Neural cell (in vitro differentiated cells): ENCODE results near the gene GMDS. TPM values are rescaled to one million over a fixed set of nuclear protein-coding genes. Genes with fewer than 3 reads are reported as not detected.

Experiments
- H2AFZ ChIP-seq: fragments of 200-600, 300-800 bp; sonication (generic), shearing (Covaris generic); 2 replicates; pipeline ENCODE4 v1.6.0; 2014; ENCODE audit warnings: low read depth, mild to moderate bottlenecking, antibody characterized with exemption, low read length, moderate library complexity
- H3F3A ChIP-seq: fragments of 200-600 bp; shearing (Covaris generic); 2 replicates; pipeline ENCODE4 v1.6.1; 2016; ENCODE audit warnings: mild to moderate bottlenecking, moderate library complexity, mixed read lengths, antibody characterized with exemption, low read length; ENCODE audit not compliant: insufficient read depth, poor library complexity, severe bottlenecking
- H3K27ac ChIP-seq: fragments of 200-600, 300-800 bp; sonication (generic), shearing (Covaris generic); 2 replicates; pipeline ENCODE4 v1.5.1; 2014; ENCODE audit warnings: mild to moderate bottlenecking, low read length, moderate library complexity
- H3K27me3 ChIP-seq: fragments of 300-800, 200-600 bp; sonication (generic), shearing (Covaris generic); 2 replicates; pipeline ENCODE4 v1.6.0; 2014; ENCODE audit warnings: mild to moderate bottlenecking, low read depth, low read length, moderate library complexity; ENCODE audit not compliant: insufficient read depth
- H3K36me3 ChIP-seq: fragments of 300-800, 200-600 bp; sonication (generic), shearing (Covaris generic); 2 replicates; pipeline ENCODE4 v1.5.1; 2014; ENCODE audit warnings: mild to moderate bottlenecking, antibody characterized with exemption, low read length, moderate library complexity; ENCODE audit not compliant: insufficient read depth
- H3K4me2 ChIP-seq: fragments of 300-800, 200-600 bp; sonication (generic), shearing (Covaris generic); 2 replicates; pipeline ENCODE4 v1.6.0; 2014; ENCODE audit warnings: mild to moderate bottlenecking, low read length
- H3K4me3 ChIP-seq: fragments of 300-800, 200-600 bp; sonication (generic), shearing (Covaris generic); 2 replicates; pipeline ENCODE4 v1.5.1; 2014; ENCODE audit warnings: mild to moderate bottlenecking, low read length, moderate library complexity
- H3K79me2 ChIP-seq: fragments of 200-600 bp; shearing (Covaris generic); replicated peaks from 2 replicates; pipeline ENCODE4 v1.6.0; 2014; ENCODE audit warnings: mild to moderate bottlenecking, low read length, moderate library complexity; ENCODE audit not compliant: insufficient read depth
- H3K9ac ChIP-seq: fragments of 300-800, 200-600 bp; sonication (generic), shearing (Covaris generic); 2 replicates; pipeline ENCODE4 v1.6.1; 2016; ENCODE audit warnings: mild to moderate bottlenecking, low read length, mixed read lengths
- H3K9me2 ChIP-seq: fragments of 200-600 bp; shearing (Covaris generic); 2 replicates; pipeline ENCODE4 v1.6.1; 2016; ENCODE audit warnings: mild to moderate bottlenecking, low read length, mixed read lengths; ENCODE audit not compliant: insufficient read depth
- H3K9me3 ChIP-seq: fragments of 200-600, 300-800 bp; sonication (generic), shearing (Covaris generic); 2 replicates; pipeline ENCODE4 v1.6.1; 2016; ENCODE audit warnings: mild to moderate bottlenecking, mixed run types, low read length, moderate library complexity, mixed read lengths
- H4K20me1 ChIP-seq: fragments of 200-600 bp; shearing (Covaris generic); 2 replicates; pipeline ENCODE4 v1.6.1; 2016; ENCODE audit warnings: mild to moderate bottlenecking, mixed run types; ENCODE audit not compliant: insufficient read depth
- EP300 ChIP-seq: fragments of 450-650 bp; conservative IDR thresholded peaks from 2 replicates; pipeline ENCODE4 v1.6.1; 2014; ENCODE audit warnings: antibody characterized with exemption, mild to moderate bottlenecking, moderate library complexity; ENCODE audit not compliant: poor library complexity, severe bottlenecking
- EZH2 ChIP-seq: fragments of 200-600, 300-800 bp; shearing (Covaris generic), sonication (generic); IDR thresholded peaks from 2 replicates; pipeline ENCODE4 v1.6.1; 2014; ENCODE audit warnings: antibody characterized with exemption, low read length, borderline replicate concordance, mild to moderate bottlenecking; ENCODE audit not compliant: insufficient read depth, poor library complexity, severe bottlenecking
- MXI1 ChIP-seq: fragments of 450-650 bp; conservative IDR thresholded peaks from 2 replicates; pipeline ENCODE4 v1.6.1; 2014; ENCODE audit warnings: antibody characterized with exemption, mild to moderate bottlenecking; ENCODE audit not compliant: poor library complexity, severe bottlenecking
- POLR2AphosphoS5 ChIP-seq: IDR thresholded peaks from 2 replicates; pipeline ENCODE4 v1.6.1; 2012
- RAD21 ChIP-seq: fragments of 450-650 bp; conservative IDR thresholded peaks from 2 replicates; pipeline ENCODE4 v1.6.1; 2014; ENCODE audit warnings: antibody characterized with exemption, mild to moderate bottlenecking, moderate library complexity
- SMC3 ChIP-seq: fragments of 450-650 bp; conservative IDR thresholded peaks from 2 replicates; pipeline ENCODE4 v1.6.1; 2014; ENCODE audit warnings: antibody characterized with exemption, mild to moderate bottlenecking, moderate library complexity; ENCODE audit not compliant: poor library complexity
- TAF1 ChIP-seq: IDR thresholded peaks from 2 replicates; pipeline ENCODE4 v1.6.1; 2012; ENCODE audit warnings: low read depth
- polyA plus RNA-seq: library from polyadenylated mRNA; depleted of rRNA; stranded (reverse); fragments of >200 nt; gene quantifications from 2 replicates; pipeline ENCODE4 v1.2.3, GENCODE V29; 2014
- TF ChIP-seq, protein P1 (sequence below): IDR thresholded peaks from 2 replicates; pipeline ENCODE4 v1.6.1; 2012; ENCODE audit warnings: borderline replicate concordance
- TF ChIP-seq, protein P2 (sequence below): fragments of 450-650 bp; IDR thresholded peaks from 2 replicates; pipeline ENCODE4 v1.5.1; 2014; ENCODE audit warnings: antibody characterized with exemption, mild to moderate bottlenecking, moderate library complexity; ENCODE audit not compliant: poor library complexity, severe bottlenecking

The GMDS gene
- polyA plus RNA-seq, 1 donor from 2014 or later = 11.4 TPM

DNA sequence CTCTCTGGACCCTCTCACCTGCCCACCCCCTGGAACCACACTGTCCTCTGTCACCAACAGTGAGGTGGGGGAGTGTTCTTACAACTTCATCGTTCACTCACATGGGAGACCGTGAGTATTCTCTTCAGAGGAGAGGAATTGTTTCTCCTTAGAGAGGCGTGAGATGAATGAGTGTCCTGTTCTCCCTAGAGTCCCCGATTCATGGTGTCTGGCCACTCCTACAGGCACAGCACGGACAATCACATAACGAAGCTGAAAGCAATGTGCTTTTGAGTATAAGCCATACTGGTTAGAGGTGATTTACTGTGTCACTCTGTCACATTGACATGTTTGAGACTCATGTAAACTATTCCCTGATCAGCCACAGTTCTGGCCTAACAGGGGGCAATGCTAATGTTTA lies 581.1 kb downstream of the GMDS start:
- Histone ChIP-seq H3K9me2 (no peaks in the 10 kb centered on the region), H3K4me2 (no peak overlapping the region), H3F3A (no peaks in the 10 kb centered on the region), H2AFZ (no peak overlapping the region), H3K27ac (no peak overlapping the region), H4K20me1 (no peaks in the 10 kb centered on the region), H3K4me3 (no peak overlapping the region), H3K36me3 (no peaks in the 10 kb centered on the region), H3K79me2 (no peaks in the 10 kb centered on the region), H3K27me3 (no peaks in the 10 kb centered on the region), H3K9me3 (no peaks in the 10 kb centered on the region), H3K9ac (no peak overlapping the region)
- TF ChIP-seq, protein P1, sequence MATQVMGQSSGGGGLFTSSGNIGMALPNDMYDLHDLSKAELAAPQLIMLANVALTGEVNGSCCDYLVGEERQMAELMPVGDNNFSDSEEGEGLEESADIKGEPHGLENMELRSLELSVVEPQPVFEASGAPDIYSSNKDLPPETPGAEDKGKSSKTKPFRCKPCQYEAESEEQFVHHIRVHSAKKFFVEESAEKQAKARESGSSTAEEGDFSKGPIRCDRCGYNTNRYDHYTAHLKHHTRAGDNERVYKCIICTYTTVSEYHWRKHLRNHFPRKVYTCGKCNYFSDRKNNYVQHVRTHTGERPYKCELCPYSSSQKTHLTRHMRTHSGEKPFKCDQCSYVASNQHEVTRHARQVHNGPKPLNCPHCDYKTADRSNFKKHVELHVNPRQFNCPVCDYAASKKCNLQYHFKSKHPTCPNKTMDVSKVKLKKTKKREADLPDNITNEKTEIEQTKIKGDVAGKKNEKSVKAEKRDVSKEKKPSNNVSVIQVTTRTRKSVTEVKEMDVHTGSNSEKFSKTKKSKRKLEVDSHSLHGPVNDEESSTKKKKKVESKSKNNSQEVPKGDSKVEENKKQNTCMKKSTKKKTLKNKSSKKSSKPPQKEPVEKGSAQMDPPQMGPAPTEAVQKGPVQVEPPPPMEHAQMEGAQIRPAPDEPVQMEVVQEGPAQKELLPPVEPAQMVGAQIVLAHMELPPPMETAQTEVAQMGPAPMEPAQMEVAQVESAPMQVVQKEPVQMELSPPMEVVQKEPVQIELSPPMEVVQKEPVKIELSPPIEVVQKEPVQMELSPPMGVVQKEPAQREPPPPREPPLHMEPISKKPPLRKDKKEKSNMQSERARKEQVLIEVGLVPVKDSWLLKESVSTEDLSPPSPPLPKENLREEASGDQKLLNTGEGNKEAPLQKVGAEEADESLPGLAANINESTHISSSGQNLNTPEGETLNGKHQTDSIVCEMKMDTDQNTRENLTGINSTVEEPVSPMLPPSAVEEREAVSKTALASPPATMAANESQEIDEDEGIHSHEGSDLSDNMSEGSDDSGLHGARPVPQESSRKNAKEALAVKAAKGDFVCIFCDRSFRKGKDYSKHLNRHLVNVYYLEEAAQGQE = no peak
- TF ChIP-seq RAD21 = no peak
- TF ChIP-seq EP300 = no peak
- TF ChIP-seq EZH2 = no peak
- TF ChIP-seq, protein P2, sequence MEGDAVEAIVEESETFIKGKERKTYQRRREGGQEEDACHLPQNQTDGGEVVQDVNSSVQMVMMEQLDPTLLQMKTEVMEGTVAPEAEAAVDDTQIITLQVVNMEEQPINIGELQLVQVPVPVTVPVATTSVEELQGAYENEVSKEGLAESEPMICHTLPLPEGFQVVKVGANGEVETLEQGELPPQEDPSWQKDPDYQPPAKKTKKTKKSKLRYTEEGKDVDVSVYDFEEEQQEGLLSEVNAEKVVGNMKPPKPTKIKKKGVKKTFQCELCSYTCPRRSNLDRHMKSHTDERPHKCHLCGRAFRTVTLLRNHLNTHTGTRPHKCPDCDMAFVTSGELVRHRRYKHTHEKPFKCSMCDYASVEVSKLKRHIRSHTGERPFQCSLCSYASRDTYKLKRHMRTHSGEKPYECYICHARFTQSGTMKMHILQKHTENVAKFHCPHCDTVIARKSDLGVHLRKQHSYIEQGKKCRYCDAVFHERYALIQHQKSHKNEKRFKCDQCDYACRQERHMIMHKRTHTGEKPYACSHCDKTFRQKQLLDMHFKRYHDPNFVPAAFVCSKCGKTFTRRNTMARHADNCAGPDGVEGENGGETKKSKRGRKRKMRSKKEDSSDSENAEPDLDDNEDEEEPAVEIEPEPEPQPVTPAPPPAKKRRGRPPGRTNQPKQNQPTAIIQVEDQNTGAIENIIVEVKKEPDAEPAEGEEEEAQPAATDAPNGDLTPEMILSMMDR = no peak
- TF ChIP-seq TAF1 = no peak
- TF ChIP-seq POLR2AphosphoS5 = no peak
- TF ChIP-seq MXI1 = no peak
- no peak for TF ChIP-seq SMC3

DNA sequence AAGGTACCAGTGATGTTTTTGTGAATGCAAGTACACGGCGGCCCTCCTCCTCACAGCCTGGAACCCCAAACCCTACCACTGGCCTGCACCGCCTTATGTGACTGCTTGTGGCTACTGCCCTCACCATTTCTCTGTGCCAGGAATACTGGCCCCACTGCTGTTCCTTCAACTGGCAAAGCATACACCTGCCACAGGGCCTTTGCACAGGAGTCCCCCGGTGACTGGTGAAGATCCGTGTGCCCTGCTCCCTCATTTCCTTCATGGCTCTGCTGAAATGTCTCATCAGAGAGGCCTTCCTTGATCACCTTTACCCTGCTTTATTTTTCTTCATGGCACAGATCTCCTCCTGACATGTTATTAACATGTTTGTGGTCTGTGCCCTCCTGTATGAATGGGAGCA lies 581.9 kb downstream of the GMDS start:
- no peak overlapping the region for H2AFZ ChIP-seq
- no peaks in the 10 kb centered on the region for H3K79me2 ChIP-seq
- H3K9me3 ChIP-seq = no peaks in the 10 kb centered on the region
- no peak overlapping the region for H3K4me2 ChIP-seq
- H3F3A ChIP-seq = no peaks in the 10 kb centered on the region
- no peaks in the 10 kb centered on the region for H3K27me3 ChIP-seq
- no peaks in the 10 kb centered on the region for H3K9me2 ChIP-seq
- H3K9ac ChIP-seq = no peak overlapping the region
- no peaks in the 10 kb centered on the region for H4K20me1 ChIP-seq
- no peaks in the 10 kb centered on the region for H3K36me3 ChIP-seq
- H3K27ac ChIP-seq = no peak overlapping the region
- H3K4me3 ChIP-seq = no peak overlapping the region
- TF ChIP-seq MXI1 = no peak
- TF ChIP-seq TAF1 = no peak
- TF ChIP-seq EZH2 = no peak
- TF ChIP-seq RAD21 = no peak
- TF ChIP-seq, protein P2 = no peak
- TF ChIP-seq EP300 = no peak
- no peak for TF ChIP-seq POLR2AphosphoS5
- TF ChIP-seq SMC3 = no peak
- TF ChIP-seq, protein P1 = no peak
